K562 (cell line): ENCODE results near the gene CTDSPL. TPM values are rescaled to one million over a fixed set of nuclear protein-coding genes. Genes with fewer than 3 reads are reported as not detected.

Source experiments
- ATAC-seq: fragments of 200-7000 bp; cut with Tn5 transposase; 3 replicates; pipeline ENCODE4 v1.9.1; 2020; ENCODE audit warnings: moderate library complexity
- BruUV-seq: library from RNA; stranded (reverse); fragments of 400-500 nt; replicated peaks from 2 replicates; lab custom pipeline; 2021; lab: Mats Ljungman, UMichigan
- CTCF ChIA-PET: fragments of 300-600 bp; formaldehyde crosslinking; extraction: SDS; loops from one replicate; lab custom pipeline; 2021; ENCODE audit warnings: low intra/inter-chr PET ratio; lab: Yijun Ruan, JAX
- POLR2A ChIA-PET: fragments of 300-600, 350-650 bp; sonication (Branson Sonifier 250); formaldehyde crosslinking; extraction: SDS; loops from one replicate; lab custom pipeline; 2021; ENCODE audit warnings: antibody characterized with exemption, inconsistent platforms; lab: Yijun Ruan, JAX
- DNase-seq, 4 experiments: peaks; one replicate each; pipeline versions ENCODE4 v3.0.0 to v3.0.0-alpha.2; 2011 to 2018; ENCODE audit warnings: low spot score in 3 of 4, mixed read lengths in 3 of 4; ENCODE audit errors: extremely low read depth in 1 of 4
- FAIRE-seq: peaks from 2 replicates; lab custom pipeline; 2011; peaks lifted over from hg19 to GRCh38; lab: Jason Lieb, UNC
- H2AFZ ChIP-seq: 2 replicates; pipeline ENCODE4 v1.6.0; 2011; ENCODE audit warnings: low read depth, low read length, control low read depth, inconsistent platforms
- H3K27ac ChIP-seq: fragments of 200-600 bp; 3 replicates; pipeline ENCODE4 v1.8.0; 2011; ENCODE audit warnings: low read depth, mild to moderate bottlenecking, control low read depth, inconsistent platforms, low read length, moderate library complexity, mixed read lengths; ENCODE audit errors: extremely low read depth
- H3K27me3 ChIP-seq, 2 experiments: fragments of 300-600 bp in 1 of 2; 2 replicates in 1 of 2; 3 replicates in 1 of 2; pipeline versions ENCODE4 v1.6.0 to v1.8.0; 2011; ENCODE audit warnings: inconsistent platforms in 2 of 2, low read length in 2 of 2, mild to moderate bottlenecking in 1 of 2, mixed read lengths in 1 of 2, moderate library complexity in 1 of 2; ENCODE audit not compliant: control insufficient read depth in 2 of 2, insufficient read depth in 2 of 2
- H3K36me3 ChIP-seq: fragments of 300-600 bp; 3 replicates; pipeline ENCODE4 v1.8.0; 2011; ENCODE audit warnings: mild to moderate bottlenecking, low read length, inconsistent platforms; ENCODE audit not compliant: control insufficient read depth, insufficient read depth
- H3K4me1 ChIP-seq, 2 experiments: fragments of 200-600 bp in 1 of 2; replicated peaks in 1 of 2; 2 replicates in 1 of 2; 3 replicates in 1 of 2; pipeline versions ENCODE4 v1.5.1 to v1.8.0; 2011; ENCODE audit warnings: inconsistent platforms in 2 of 2, low read length in 2 of 2, mild to moderate bottlenecking in 1 of 2, mixed read lengths in 1 of 2, moderate library complexity in 1 of 2; ENCODE audit not compliant: control insufficient read depth in 2 of 2, insufficient read depth in 2 of 2
- H3K4me2 ChIP-seq: 2 replicates; pipeline ENCODE4 v1.6.1; 2011; ENCODE audit warnings: low read length, control low read depth, inconsistent platforms, mixed read lengths; ENCODE audit not compliant: insufficient read depth
- H3K4me3 ChIP-seq: fragments of 200-600 bp; sonication (generic), shearing (Covaris generic); 2 replicates; pipeline ENCODE4 v1.5.1; 2016; ENCODE audit warnings: control low read depth, inconsistent platforms
- H3K79me2 ChIP-seq: fragments of 200-600 bp; 3 replicates; pipeline ENCODE4 v1.8.0; 2011; ENCODE audit warnings: low read length, inconsistent platforms; ENCODE audit not compliant: control insufficient read depth, insufficient read depth
- H3K9ac ChIP-seq, 2 experiments: 2 replicates each; pipeline versions ENCODE4 v1.6.0 to v1.6.1; 2011; ENCODE audit warnings: low read depth in 2 of 2, low read length in 2 of 2, control low read depth in 1 of 2, inconsistent platforms in 1 of 2, mild to moderate bottlenecking in 1 of 2, mixed read lengths in 1 of 2; ENCODE audit not compliant: insufficient read depth in 1 of 2
- H3K9me1 ChIP-seq: one replicate; pipeline ENCODE4 v1.6.0; 2011; ENCODE audit warnings: inconsistent platforms, mild to moderate bottlenecking, low read length, moderate library complexity; ENCODE audit not compliant: control insufficient read depth, insufficient read depth
- H3K9me3 ChIP-seq: replicated peaks from 2 replicates; pipeline ENCODE4 v1.5.1; 2011; ENCODE audit warnings: low read depth, low read length, inconsistent platforms; ENCODE audit not compliant: control insufficient read depth, insufficient read depth
- H4K20me1 ChIP-seq: replicated peaks from 2 replicates; pipeline ENCODE4 v1.6.1; 2011; ENCODE audit warnings: low read length, inconsistent platforms, mixed read lengths; ENCODE audit not compliant: control insufficient read depth, insufficient read depth
- BRF1 ChIP-seq: IDR thresholded peaks from 3 replicates; pipeline ENCODE4 v1.6.1; 2011; ENCODE audit warnings: borderline replicate concordance, mild to moderate bottlenecking; ENCODE audit not compliant: insufficient read length; ENCODE audit errors: extremely low read depth
- BRF2 ChIP-seq: IDR thresholded peaks from 3 replicates; pipeline ENCODE4 v1.6.1; 2011; ENCODE audit warnings: borderline replicate concordance, mild to moderate bottlenecking; ENCODE audit not compliant: insufficient read length, insufficient read depth
- HMBOX1 ChIP-seq: sonication (generic); IDR thresholded peaks from 2 replicates; pipeline ENCODE4 v1.6.1; 2016
- LARP7 ChIP-seq: fragments of 450-650 bp; IDR thresholded peaks from 2 replicates; pipeline ENCODE4 v1.6.1; 2016
- MTF1 ChIP-seq: fragments of 250-450 bp; sonication (Bioruptor Pico); IDR thresholded peaks from 2 replicates; pipeline ENCODE4 v1.9.0; 2021; ENCODE audit warnings: moderate library complexity, mild to moderate bottlenecking, inconsistent platforms, borderline replicate concordance
- NR2C1 ChIP-seq, 2 experiments: fragments of 450-650 bp; IDR thresholded peaks; 2 replicates each; pipeline ENCODE4 v1.6.1; 2017; ENCODE audit warnings: mild to moderate bottlenecking in 2 of 2, antibody characterized with exemption in 1 of 2, inconsistent platforms in 1 of 2, missing compliant biosample characterization in 1 of 2, missing genetic modification characterization in 1 of 2
- POLR3A ChIP-seq: IDR thresholded peaks from 2 replicates; pipeline ENCODE4 v1.6.1; 2011; ENCODE audit warnings: borderline replicate concordance, mild to moderate bottlenecking, moderate library complexity; ENCODE audit not compliant: insufficient read length, insufficient read depth; ENCODE audit errors: extremely low read depth
- SMARCB1 ChIP-seq: IDR thresholded peaks from 2 replicates; pipeline ENCODE4 v1.6.1; 2011; ENCODE audit warnings: improper control_type of control experiment, low read depth; ENCODE audit not compliant: insufficient read length
- ZNF232 ChIP-seq: sonication (generic); formaldehyde crosslinking; IDR thresholded peaks from 2 replicates; pipeline ENCODE4 v1.8.0; 2022; ENCODE audit warnings: mild to moderate bottlenecking, missing genetic modification reagents
- WGBS: fragments of 100-300 bp; shearing (Covaris generic); methylation state at CpG from one replicate; pipeline ENCODE4 v1.1.6; 2016; ENCODE audit warnings: low coverage, mixed read lengths; ENCODE audit not compliant: insufficient coverage; ENCODE audit errors: missing lambda C conversion rate; 5-methylcytosine and 5-hydroxymethylcytosine counted together
- in situ Hi-C: fragments of 300-500 bp; cut with MboI; formaldehyde crosslinking; loops from 4 replicates; pipeline ENCODE4 v1.15.0; 2018; ENCODE audit warnings: inconsistent platforms, mixed read lengths
- intact Hi-C: fragments of 100-400 bp; cut with micrococcal nuclease; formaldehyde crosslinking; loops from 2 replicates; pipeline ENCODE4 v1.14.2; 2022
- polyA plus RNA-seq, 8 experiments: library from polyadenylated mRNA; depleted of rRNA in 4 of 8; stranded (reverse) in 5 of 8; unstranded in 3 of 8; fragments of >200 nt; fragmentation: Nextera tagmentation in 2 of 8; fragmentation: Illumina TruSeq in 1 of 8; extraction: Ambion mirVana in 2 of 8; extraction: Trizol in 1 of 8; gene quantifications; 2 replicates each; pipeline versions ENCODE4 v1.2.1 to v1.2.3, GENCODE V29; 2011 to 2014; ENCODE audit warnings: inconsistent platforms in 1 of 8, missing spikeins in 1 of 8
- total RNA-seq, 7 experiments: library from RNA; depleted of rRNA in 6 of 7; stranded (reverse); fragments of >200 nt in 6 of 7; fragmentation: Illumina TruSeq in 2 of 7; extraction: Trizol in 2 of 7; gene quantifications; 2 replicates each; pipeline versions ENCODE4 v1.2.1 to v1.2.3, GENCODE V29; 2011 to 2021; ENCODE audit warnings: low replicate concordance in 1 of 7

CTDSPL gene
- total and polyA plus RNA-seq, 9 of the 15 experiments (the other 6 are each of a cell fraction or from before 2014, with no cell fraction given) = 5.1 to 19.3 (median 11.3) TPM

- no peak for TF ChIP-seq HMBOX1
- no peak for TF ChIP-seq BRF2
- no peak for TF ChIP-seq NR2C1 (IDR thresholded peaks at IDR 0.05)
- no peak for TF ChIP-seq NR2C1 (tag; IDR thresholded peaks at IDR 0.05)
- no peak for TF ChIP-seq ZNF232 (CRISPR knock-in tag)
- no peak for TF ChIP-seq SMARCB1
- TF ChIP-seq, all 486 proteins: peak for 0
These were observed 165.2 kb downstream of the CTDSPL start (continued) for GRCh38 chr3:38026856-38027255.

GRCh38 chr3:38027466-38028465, 166.1 kb downstream of the CTDSPL start:
- ChIA-PET CTCF (no interaction called here), POLR2A (no interaction called here)
- Histone ChIP-seq H2AFZ (no peak overlapping the region), H3K36me3 (no peaks in the 10 kb centered on the region), H3K4me2 (no peak overlapping the region), H4K20me1 (0 out of 2 replicates have a peak, but pooled peaks cover 6% of the 10 kb centered on the region), H3K4me3 (no peak overlapping the region), H3K27me3 (peaks cover 0 to 33% of the 10 kb centered on the region in 2 experiments; a peak in 2 of 5 replicates), H3K9me3 (no peaks in the 10 kb centered on the region), H3K9me1 (peaks cover 3% of the 10 kb centered on the region), H3K27ac (no peak overlapping the region), H3K79me2 (peaks cover 4% of the 10 kb centered on the region; the same call in 1 of the 3 replicates), H3K9ac (no peak overlapping the region), H3K4me1 (peaks cover 24 to 48% of the 10 kb centered on the region in 2 experiments)
- DNase-seq (no peak), FAIRE-seq (no peak), ATAC-seq (no peak)
- WGBS = 36% methylated on average over 6 of the region's 6 CpGs
- TF ChIP-seq MTF1 (CRISPR knock-in tag) (no peak), BRF1 (no peak), POLR3A (no peak), LARP7 (no peak)
- in situ Hi-C loops = no loop called here
- intact Hi-C loops = no loop called here
- BruUV-seq = no TSS peak
